Breast epithelium (tissue), 4 donors: ENCODE measurements around the gene HOXC13. TPM values are rescaled to one million over a fixed set of nuclear protein-coding genes. Genes with fewer than 3 reads are reported as not detected.

Experiments
- DNase-seq, 2 donors: peaks; one replicate each; pipeline ENCODE4 v3.0.0-alpha.2; 2019; ENCODE audit warnings: low spot score in 2 of 2
- H3K27ac ChIP-seq, 2 donors: fragments of 200-600 bp; sonication (generic) in 1 of 2; one replicate each; pipeline ENCODE4 v1.5.1; 2016 to 2019; ENCODE audit warnings: mild to moderate bottlenecking in 1 of 2
- H3K27me3 ChIP-seq, 2 donors: fragments of 200-600 bp; sonication (generic) in 1 of 2; one replicate each; pipeline versions ENCODE4 v1.5.1 to v1.6.0; 2017 to 2019; ENCODE audit warnings: control low read depth in 1 of 2, mild to moderate bottlenecking in 1 of 2
- H3K36me3 ChIP-seq: fragments of 200-600 bp; one replicate; pipeline ENCODE4 v1.5.1; 2019
- H3K4me1 ChIP-seq, 2 donors: fragments of 200-600 bp; sonication (generic); one replicate each; pipeline ENCODE4 v1.5.1; 2016 to 2019; ENCODE audit warnings: control low read depth in 1 of 2
- H3K4me3 ChIP-seq, 3 donors: fragments of 200-600 bp; sonication (generic); 1 replicate in 2 of 3; 2 replicates in 1 of 3; pipeline ENCODE4 v1.5.1; 2016 to 2019; ENCODE audit warnings: mild to moderate bottlenecking in 3 of 3, moderate library complexity in 2 of 3
- H3K9me3 ChIP-seq, 2 donors: fragments of 200-600 bp; sonication (generic) in 1 of 2; one replicate each; pipeline ENCODE4 v1.5.1; 2016 to 2019; ENCODE audit warnings: control low read depth in 1 of 2
- CTCF ChIP-seq, 3 donors: fragments of 450-650 bp; IDR thresholded peaks; one replicate each; pipeline ENCODE4 v1.5.1; 2016 to 2017; ENCODE audit warnings: antibody characterized with exemption in 3 of 3, mild to moderate bottlenecking in 3 of 3, moderate library complexity in 3 of 3
- POLR2A ChIP-seq: fragments of 450-650 bp; IDR thresholded peaks from one replicate; pipeline ENCODE4 v1.6.1; 2016; ENCODE audit warnings: antibody characterized with exemption, mild to moderate bottlenecking, moderate library complexity
- POLR2AphosphoS5 ChIP-seq, 3 donors: sonication (generic); formaldehyde crosslinking; IDR thresholded peaks; one replicate each; pipeline ENCODE4 v1.6.1; 2017; ENCODE audit warnings: antibody characterized with exemption in 3 of 3
- intact Hi-C: fragments of 100-400 bp; cut with DNase I; formaldehyde crosslinking; loops from one replicate; pipeline ENCODE4 v1.15.1; 2023; ENCODE audit warnings: low total_unique reads
- total RNA-seq, 3 donors: library from RNA; depleted of rRNA; stranded (reverse); fragments of >200 nt; gene quantifications; one replicate each; pipeline ENCODE4 v1.1.0, GENCODE V29; 2016

The HOXC13 gene
- total RNA-seq, 3 donors from 2014 or later, result 0.98 to 1.0 TPM; not detected in 1

GRCh38 chr12:53948650-53949593, 10.3 kb downstream of the HOXC13 start:
- intact Hi-C loops, result no loop called here
- Histone ChIP-seq H3K9me3 (no peaks in the 10 kb centered on the region), H3K27ac (no peak overlapping the region), H3K4me3 (no peak overlapping the region), H3K27me3 (peaks cover 11 to 92% of the 10 kb centered on the region in 2 donors), H3K36me3 (no peaks in the 10 kb centered on the region), H3K4me1 (no peaks in the 10 kb centered on the region)
- TF ChIP-seq CTCF (IDR thresholded peaks at IDR 0.05) (no peak), POLR2AphosphoS5 (IDR thresholded peaks at IDR 0.05) (no peak), POLR2A (no peak)
- DNase-seq, result no peak

- Histone ChIP-seq H3K27ac (no peak overlapping the region), H3K4me3 (no peak overlapping the region), H3K4me1 (no peaks in the 10 kb centered on the region), H3K36me3 (no peaks in the 10 kb centered on the region), H3K9me3 (no peaks in the 10 kb centered on the region), H3K27me3 (peaks cover 10 to 92% of the 10 kb centered on the region in 2 donors)
- DNase-seq, result no peak
- no peak for TF ChIP-seq CTCF (IDR thresholded peaks at IDR 0.05)
- no peak for TF ChIP-seq POLR2A
- no peak for TF ChIP-seq POLR2AphosphoS5 (IDR thresholded peaks at IDR 0.05)
- intact Hi-C loops, result no loop called here
Observed at GRCh38 chr12:53949631-53950436, 11.2 kb downstream of the HOXC13 start.

GRCh38 chr12:53950437-53950773, 11.8 kb downstream of the HOXC13 start:
- H3K4me3 ChIP-seq, result no peak overlapping the region
- TF ChIP-seq POLR2A (no peak), POLR2AphosphoS5 (IDR thresholded peaks at IDR 0.05) (no peak), CTCF (IDR thresholded peaks at IDR 0.05) (no peak)
- no peaks in the 10 kb centered on the region for H3K9me3 ChIP-seq
- DNase-seq, result no peak
- H3K27ac ChIP-seq, result no peak overlapping the region
- H3K27me3 ChIP-seq, result peaks cover 15 to 92% of the 10 kb centered on the region in 2 donors
- H3K36me3 ChIP-seq, result no peaks in the 10 kb centered on the region
- intact Hi-C loops, result no loop called here
- H3K4me1 ChIP-seq, result no peaks in the 10 kb centered on the region

GRCh38 chr12:53950789-53951576, 12.4 kb downstream of the HOXC13 start:
- DNase-seq, result no peak

More at GRCh38 chr12:53950789-53951576, 12.4 kb downstream of the HOXC13 start:
- Histone ChIP-seq H3K9me3 (no peaks in the 10 kb centered on the region), H3K27ac (no peak overlapping the region), H3K4me3 (no peak overlapping the region), H3K36me3 (no peaks in the 10 kb centered on the region), H3K4me1 (no peaks in the 10 kb centered on the region), H3K27me3 (peaks cover 21 to 92% of the 10 kb centered on the region in 2 donors)
- intact Hi-C loops, result no loop called here
- TF ChIP-seq POLR2AphosphoS5 (IDR thresholded peaks at IDR 0.05) (no peak), POLR2A (no peak), CTCF (IDR thresholded peaks at IDR 0.05) (no peak)
